Neuronal stem cell (in vitro differentiated cells): ENCODE results near the gene NDRG4.

ENCODE experiments used
- DNase-seq: peaks from one replicate; pipeline ENCODE4 v3.0.0-alpha.2; 2013; ENCODE audit warnings: low spot score
- H2AFZ ChIP-seq: one replicate; pipeline ENCODE4 v1.6.1; 2013; ENCODE audit warnings: mild to moderate bottlenecking, low read length, inconsistent platforms
- H2AK5ac ChIP-seq: 2 replicates; pipeline ENCODE4 v1.6.1; 2013; ENCODE audit warnings: low read depth, mild to moderate bottlenecking, inconsistent platforms, low read length, moderate library complexity, mixed read lengths
- H2BK120ac ChIP-seq: 2 replicates; pipeline ENCODE4 v1.6.1; 2013; ENCODE audit warnings: low read depth, mild to moderate bottlenecking, inconsistent platforms, low read length, moderate library complexity, mixed read lengths
- H2BK12ac ChIP-seq: one replicate; pipeline ENCODE4 v1.6.1; 2013; ENCODE audit warnings: low read length, inconsistent platforms
- H2BK15ac ChIP-seq: 2 replicates; pipeline ENCODE4 v1.6.1; 2013; ENCODE audit warnings: mild to moderate bottlenecking, low read length, inconsistent platforms, mixed read lengths
- H2BK5ac ChIP-seq: one replicate; pipeline ENCODE4 v1.6.1; 2013; ENCODE audit warnings: inconsistent platforms, mild to moderate bottlenecking, low read length, moderate library complexity
- H3K14ac ChIP-seq: one replicate; pipeline ENCODE4 v1.6.1; 2013; ENCODE audit warnings: low read length, inconsistent platforms
- H3K18ac ChIP-seq: 2 replicates; pipeline ENCODE4 v1.6.1; 2013; ENCODE audit warnings: low read length, inconsistent platforms
- H3K23ac ChIP-seq: 2 replicates; pipeline ENCODE4 v1.6.1; 2013; ENCODE audit warnings: low read depth, mild to moderate bottlenecking, mixed read lengths, low read length, inconsistent platforms; ENCODE audit not compliant: poor library complexity
- H3K27ac ChIP-seq: replicated peaks from 3 replicates; pipeline ENCODE4 v1.5.1; 2013; ENCODE audit warnings: low read length, inconsistent platforms
- H3K27me3 ChIP-seq, 3 experiments: 2 replicates each; pipeline ENCODE4 v1.6.1; 2013; ENCODE audit warnings: low read length in 3 of 3, mild to moderate bottlenecking in 2 of 3, inconsistent platforms in 1 of 3, low read depth in 1 of 3, mixed read lengths in 1 of 3, moderate library complexity in 1 of 3; ENCODE audit not compliant: control insufficient read depth in 3 of 3, insufficient read depth in 3 of 3
- H3K36me3 ChIP-seq, 2 donors: replicated peaks in 1 of 2; 2 replicates each; pipeline ENCODE4 v1.6.1; 2013; ENCODE audit warnings: low read length in 2 of 2; ENCODE audit not compliant: control insufficient read depth in 2 of 2, insufficient read depth in 2 of 2
- H3K4ac ChIP-seq: 2 replicates; pipeline ENCODE4 v1.6.1; 2013; ENCODE audit warnings: inconsistent platforms, mild to moderate bottlenecking, low read length, moderate library complexity
- H3K4me1 ChIP-seq, 2 donors: 1 replicate in 1 of 2; 2 replicates in 1 of 2; pipeline ENCODE4 v1.6.1; 2013; ENCODE audit warnings: low read length in 2 of 2, low read depth in 1 of 2; ENCODE audit not compliant: control insufficient read depth in 2 of 2, insufficient read depth in 1 of 2
- H3K4me2 ChIP-seq: one replicate; pipeline ENCODE4 v1.6.1; 2013; ENCODE audit warnings: mild to moderate bottlenecking, low read length, inconsistent platforms; ENCODE audit not compliant: insufficient read depth, poor library complexity, severe bottlenecking
- H3K4me3 ChIP-seq, 2 donors: 2 replicates each; pipeline ENCODE4 v1.5.1; 2013; ENCODE audit warnings: low read length in 2 of 2, mild to moderate bottlenecking in 2 of 2, inconsistent platforms in 1 of 2, moderate library complexity in 1 of 2
- H3K79me1 ChIP-seq: one replicate; pipeline ENCODE4 v1.6.1; 2013; ENCODE audit warnings: low read depth, mild to moderate bottlenecking, inconsistent platforms, low read length, moderate library complexity
- H3K9ac ChIP-seq: one replicate; pipeline ENCODE4 v1.6.1; 2013; ENCODE audit warnings: mild to moderate bottlenecking, low read depth, low read length, inconsistent platforms; ENCODE audit not compliant: poor library complexity
- H3K9me3 ChIP-seq, 2 donors: replicated peaks in 1 of 2; 2 replicates each; pipeline versions ENCODE3 to v1.6.1; 2013; ENCODE audit warnings: low read length in 2 of 2, mild to moderate bottlenecking in 2 of 2, inconsistent platforms in 1 of 2, low read depth in 1 of 2, mixed read lengths in 1 of 2, moderate library complexity in 1 of 2; ENCODE audit not compliant: control insufficient read depth in 2 of 2, insufficient read depth in 1 of 2
- H4K8ac ChIP-seq: one replicate; pipeline ENCODE4 v1.6.1; 2013; ENCODE audit warnings: low read depth, mild to moderate bottlenecking, inconsistent platforms, low read length, moderate library complexity
- H4K91ac ChIP-seq: one replicate; pipeline ENCODE4 v1.6.1; 2013; ENCODE audit warnings: low read length, low read depth, mild to moderate bottlenecking, inconsistent platforms; ENCODE audit not compliant: poor library complexity
- WGBS, 2 donors: extraction: QIAGEN DNeasy Blood & Tissue Kit; methylation state at CpG; one replicate each; pipeline ENCODE4 v1.1.7; 2013; ENCODE audit warnings: missing lambda C conversion rate in 2 of 2, mixed read lengths in 1 of 2; ENCODE audit not compliant: insufficient read length in 2 of 2, insufficient replicate concordance in 1 of 2; ENCODE audit errors: extremely low coverage in 2 of 2; 5-methylcytosine and 5-hydroxymethylcytosine counted together

NDRG4 gene

DNA sequence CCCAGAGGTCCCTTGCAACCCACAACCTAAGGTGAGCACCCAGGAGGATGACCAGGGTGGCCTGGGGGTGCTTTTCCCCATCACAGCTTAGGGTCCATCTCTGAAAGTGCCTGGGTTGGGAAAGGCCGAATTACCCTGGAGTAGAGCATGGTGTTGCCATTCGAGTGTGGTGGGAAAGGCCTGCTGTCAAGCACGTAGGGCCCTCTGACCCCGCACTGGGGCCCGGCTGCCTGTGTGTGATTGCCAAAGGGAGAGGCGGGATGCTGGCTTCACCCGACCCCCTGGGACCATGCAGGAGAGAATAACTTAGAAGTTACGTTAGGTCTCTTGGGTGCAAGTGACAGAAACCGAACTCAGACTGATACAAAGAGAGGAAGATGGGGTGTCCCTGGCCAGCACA is 27.7 kb upstream of the NDRG4 start:
- Histone ChIP-seq H4K8ac (no peak overlapping the region), H3K9me3 (no peaks in the 10 kb centered on the region), H2BK5ac (no peak overlapping the region), H3K79me1 (no peaks in the 10 kb centered on the region), H2BK12ac (no peak overlapping the region), H3K27me3 (peaks cover 0 to 62% (median 2%) of the 10 kb centered on the region in 3 experiments), H3K23ac (no peak overlapping the region), H2AFZ (no peak overlapping the region), H3K4me3 (no peak overlapping the region), H4K91ac (no peak overlapping the region), H2AK5ac (no peak overlapping the region), H2BK15ac (no peak overlapping the region), H3K9ac (no peak overlapping the region), H2BK120ac (no peak overlapping the region), H3K4me1 (no peaks in the 10 kb centered on the region), H3K36me3 (no peaks in the 10 kb centered on the region), H3K4ac (no peak overlapping the region), H3K4me2 (no peak overlapping the region), H3K18ac (no peak overlapping the region), H3K27ac (no peak overlapping the region), H3K14ac (no peak overlapping the region)
- DNase-seq: no peak
- no CpG with 5 or more reads among the region's 9 CpGs for WGBS, 2 donors

DNA sequence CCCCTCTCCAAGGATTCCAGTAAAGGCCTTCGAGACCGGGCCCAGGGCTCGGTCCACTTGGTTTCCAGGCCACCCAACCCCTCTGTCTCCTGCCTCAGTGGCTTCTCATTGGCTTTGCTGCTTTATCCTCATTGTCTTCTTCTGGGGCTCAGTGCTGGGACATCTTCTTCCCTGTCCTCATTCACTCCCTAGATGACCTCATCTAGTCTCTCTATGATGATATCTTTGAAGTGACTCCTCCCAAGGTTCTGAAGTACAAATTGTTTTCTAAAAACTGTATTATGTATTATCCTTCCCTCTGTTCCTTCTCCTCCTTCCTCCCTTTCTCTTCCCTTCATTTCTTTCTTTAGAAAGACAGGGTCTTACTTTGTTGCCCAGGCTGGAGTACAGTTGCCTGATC is 27.1 kb upstream of the NDRG4 start:
- WGBS, 2 donors: no CpG with 5 or more reads among the region's 3 CpGs
- H3K27me3 ChIP-seq: peaks cover 0 to 58% (median 2%) of the 10 kb centered on the region in 3 experiments
- DNase-seq: no peak
- no peak overlapping the region for H3K27ac ChIP-seq
- no peak overlapping the region for H4K91ac ChIP-seq
- no peak overlapping the region for H2AK5ac ChIP-seq
- no peak overlapping the region for H3K14ac ChIP-seq
- H4K8ac ChIP-seq: no peak overlapping the region
- H3K9ac ChIP-seq: no peak overlapping the region
- H2BK120ac ChIP-seq: no peak overlapping the region
- no peak overlapping the region for H3K4ac ChIP-seq
- H3K4me2 ChIP-seq: no peak overlapping the region
- H3K79me1 ChIP-seq: no peaks in the 10 kb centered on the region
- H3K36me3 ChIP-seq: no peaks in the 10 kb centered on the region
- no peaks in the 10 kb centered on the region for H3K4me1 ChIP-seq
- no peaks in the 10 kb centered on the region for H3K9me3 ChIP-seq
- no peak overlapping the region for H2BK12ac ChIP-seq
- H2AFZ ChIP-seq: no peak overlapping the region
- no peak overlapping the region for H3K18ac ChIP-seq
- no peak overlapping the region for H2BK5ac ChIP-seq
- no peak overlapping the region for H3K4me3 ChIP-seq
- H3K23ac ChIP-seq: no peak overlapping the region
- H2BK15ac ChIP-seq: no peak overlapping the region

DNA sequence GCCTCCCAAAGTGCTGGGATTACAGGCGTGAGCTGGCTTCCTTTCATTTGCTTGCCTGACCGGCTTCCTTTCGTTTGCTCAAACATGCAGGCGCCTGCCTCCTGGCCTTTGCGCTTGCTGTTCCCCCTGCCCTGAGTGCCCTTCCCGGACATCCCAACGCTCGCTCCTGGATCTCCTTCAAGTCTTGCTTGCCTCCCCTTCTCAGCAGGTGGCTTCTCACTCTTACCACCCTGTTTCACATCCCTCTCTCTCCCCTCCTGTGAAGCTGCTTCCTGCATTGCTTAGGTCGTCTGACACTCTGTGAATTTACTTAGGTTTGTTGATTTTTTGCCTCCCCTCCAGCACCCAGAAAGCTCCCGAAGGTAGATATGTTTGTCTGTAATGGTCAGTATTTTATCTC is 25.6 kb upstream of the NDRG4 start:
- Histone ChIP-seq H2BK15ac (no peak overlapping the region), H4K8ac (no peak overlapping the region), H2BK120ac (no peak overlapping the region), H3K18ac (no peak overlapping the region), H3K4me3 (no peak overlapping the region), H3K4me1 (no peaks in the 10 kb centered on the region), H3K27me3 (peaks cover 0 to 46% (median 0%) of the 10 kb centered on the region in 3 experiments), H3K23ac (no peak overlapping the region), H2AK5ac (no peak overlapping the region), H3K36me3 (no peaks in the 10 kb centered on the region), H2BK5ac (no peak overlapping the region), H3K14ac (no peak overlapping the region), H3K27ac (no peak overlapping the region), H2AFZ (no peak overlapping the region), H3K9me3 (no peaks in the 10 kb centered on the region), H3K79me1 (no peaks in the 10 kb centered on the region), H3K9ac (no peak overlapping the region), H4K91ac (no peak overlapping the region), H3K4ac (no peak overlapping the region), H3K4me2 (no peak overlapping the region), H2BK12ac (no peak overlapping the region)
- WGBS, 2 donors: no CpG with 5 or more reads among the region's 10 CpGs
- no peak for DNase-seq

DNA sequence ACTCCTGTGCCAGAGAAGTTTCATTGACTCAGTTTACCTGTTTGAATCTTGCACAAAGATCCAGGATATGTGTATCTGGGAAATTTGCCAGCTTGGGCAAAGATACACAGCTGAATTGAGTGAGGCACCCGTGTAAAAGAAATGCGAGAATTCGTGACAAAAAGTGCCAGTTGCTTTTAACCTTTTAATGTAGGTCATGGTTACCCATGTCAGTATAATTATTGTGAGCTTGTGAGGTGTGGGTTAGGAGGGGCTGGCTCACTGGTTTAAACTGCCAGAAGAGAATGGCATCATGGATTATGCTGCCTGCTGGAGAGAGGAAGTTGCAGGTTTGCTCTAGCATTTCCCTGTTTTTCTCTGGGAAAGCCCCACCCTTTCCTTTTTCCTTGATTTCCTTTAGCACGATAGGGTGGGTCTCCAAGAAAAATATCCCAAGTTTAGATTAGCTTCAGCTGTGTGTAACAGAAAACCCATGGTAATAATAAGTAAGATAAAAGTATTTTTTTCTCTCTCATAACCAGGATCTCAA is 24.8 kb upstream of the NDRG4 start:
- no peak overlapping the region for H4K8ac ChIP-seq

More for the DNA sequence above, 24.8 kb upstream of the NDRG4 start:
- no peak overlapping the region for H3K14ac ChIP-seq
- H2BK5ac ChIP-seq: no peak overlapping the region
- H3K4me1 ChIP-seq: no peaks in the 10 kb centered on the region
- no peak overlapping the region for H2AFZ ChIP-seq
- no peaks in the 10 kb centered on the region for H3K36me3 ChIP-seq
- no peak for DNase-seq
- no peak overlapping the region for H3K4me3 ChIP-seq
- H3K4ac ChIP-seq: no peak overlapping the region
- no CpG with 5 or more reads among the region's 4 CpGs for WGBS, 2 donors
- no peak overlapping the region for H2AK5ac ChIP-seq
- H4K91ac ChIP-seq: no peak overlapping the region
- no peak overlapping the region for H3K4me2 ChIP-seq
- H2BK12ac ChIP-seq: no peak overlapping the region
- peaks cover 0 to 45% (median 0%) of the 10 kb centered on the region in 3 experiments for H3K27me3 ChIP-seq
- no peaks in the 10 kb centered on the region for H3K79me1 ChIP-seq
- no peak overlapping the region for H3K23ac ChIP-seq
- no peak overlapping the region for H2BK15ac ChIP-seq
- H3K9me3 ChIP-seq: no peaks in the 10 kb centered on the region
- H3K9ac ChIP-seq: no peak overlapping the region
- no peak overlapping the region for H2BK120ac ChIP-seq
- no peak overlapping the region for H3K18ac ChIP-seq
- no peak overlapping the region for H3K27ac ChIP-seq
